Stimulated activated CD8-positive, alpha-beta memory T cell treated with anti-CD3 and anti-CD28 coated beads, Interleukin-15, amount 100 ng/mL, for 4 hours (primary cell): Measurements from ENCODE around the gene THSD7B.
"Not testable (repeated sequence)": the region's sequence is repeated elsewhere in the genome, so short reads cannot be mapped to it uniquely, and the experiment has no call there.

Experiments used
- DNase-seq, 2 donors: peaks; one replicate each; pipeline ENCODE4 v3.0.0-alpha.2; 2020; ENCODE audit warnings: low read depth in 2 of 2

THSD7B gene

DNA sequence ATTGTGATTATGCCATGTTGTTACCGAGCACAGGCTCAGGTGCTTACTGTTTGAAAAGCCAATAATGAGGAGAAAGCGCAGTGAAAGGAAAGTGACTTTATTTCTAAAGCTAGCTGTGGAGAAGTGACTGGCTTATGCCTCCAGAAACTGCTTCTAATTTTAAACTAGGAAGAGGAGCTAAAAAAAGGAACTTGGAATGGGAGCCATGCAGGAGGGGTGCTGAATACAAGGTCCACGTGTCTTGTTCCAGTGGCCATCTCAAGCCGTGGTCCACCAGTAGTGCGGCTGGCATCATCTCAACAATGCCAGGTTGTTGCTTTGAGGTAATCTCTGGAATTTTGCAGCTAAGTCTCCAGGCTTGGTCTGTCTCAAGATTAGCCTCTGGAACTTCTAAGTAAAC is 282.0 kb downstream of the THSD7B start:
- no peak for DNase-seq

DNA sequence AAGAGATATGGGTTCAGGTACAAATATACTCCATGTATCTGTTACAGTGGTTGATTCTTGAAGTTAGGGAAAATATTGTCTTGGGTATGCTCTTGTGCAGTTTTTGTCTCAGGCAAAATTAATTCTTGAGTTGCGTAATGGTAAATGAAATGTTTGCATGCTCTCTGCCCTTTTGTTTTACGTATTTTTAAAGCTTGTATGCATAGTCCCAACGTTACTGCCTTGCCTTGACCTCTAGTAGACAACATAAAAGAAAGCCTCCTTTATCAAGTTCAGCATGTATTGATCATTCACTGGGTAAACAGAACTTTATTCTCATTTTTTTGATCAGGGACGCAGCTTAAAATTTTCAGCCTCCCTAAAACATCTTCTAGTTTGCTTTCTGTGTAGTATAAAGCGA is 283.1 kb downstream of the THSD7B start:
- no peak for DNase-seq

DNA sequence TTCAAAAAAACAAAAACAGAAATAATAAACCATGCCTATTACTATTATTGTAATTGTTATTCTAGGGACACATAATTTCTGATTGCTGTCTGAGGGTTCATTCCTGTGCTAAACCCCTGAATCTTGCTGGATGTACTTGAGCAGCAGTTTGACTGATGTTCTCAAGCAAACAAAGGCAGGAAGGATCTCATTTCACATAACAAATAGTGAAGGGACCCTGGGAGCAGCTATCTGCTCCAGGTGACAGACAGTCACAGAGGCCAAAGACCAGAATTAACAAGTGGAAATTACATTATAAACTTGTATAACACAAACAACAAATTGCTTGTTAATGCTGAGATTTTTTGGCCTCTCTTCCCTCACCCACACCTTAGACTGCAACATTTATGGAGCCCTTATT is 284.2 kb downstream of the THSD7B start:
- DNase-seq, result no peak

DNA sequence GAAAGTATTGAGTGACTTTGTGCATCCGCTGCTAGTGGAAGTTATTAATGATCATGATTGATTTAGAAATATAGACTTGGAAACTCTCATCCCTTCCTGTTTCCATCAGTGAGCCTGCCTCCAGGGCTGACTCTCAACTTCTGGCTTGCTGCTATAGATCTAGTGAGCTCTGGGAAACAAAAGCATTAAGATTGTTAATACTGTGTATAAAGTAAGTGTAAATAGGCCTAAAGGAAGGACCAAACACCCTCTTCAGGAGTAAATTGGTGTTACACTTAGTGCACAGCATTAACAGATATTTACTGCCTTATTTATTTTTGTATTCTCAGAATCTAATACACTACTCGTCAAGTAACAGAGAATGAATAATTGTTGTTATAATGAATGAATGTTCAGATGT is 285.6 kb downstream of the THSD7B start:
- no peak for DNase-seq

DNA sequence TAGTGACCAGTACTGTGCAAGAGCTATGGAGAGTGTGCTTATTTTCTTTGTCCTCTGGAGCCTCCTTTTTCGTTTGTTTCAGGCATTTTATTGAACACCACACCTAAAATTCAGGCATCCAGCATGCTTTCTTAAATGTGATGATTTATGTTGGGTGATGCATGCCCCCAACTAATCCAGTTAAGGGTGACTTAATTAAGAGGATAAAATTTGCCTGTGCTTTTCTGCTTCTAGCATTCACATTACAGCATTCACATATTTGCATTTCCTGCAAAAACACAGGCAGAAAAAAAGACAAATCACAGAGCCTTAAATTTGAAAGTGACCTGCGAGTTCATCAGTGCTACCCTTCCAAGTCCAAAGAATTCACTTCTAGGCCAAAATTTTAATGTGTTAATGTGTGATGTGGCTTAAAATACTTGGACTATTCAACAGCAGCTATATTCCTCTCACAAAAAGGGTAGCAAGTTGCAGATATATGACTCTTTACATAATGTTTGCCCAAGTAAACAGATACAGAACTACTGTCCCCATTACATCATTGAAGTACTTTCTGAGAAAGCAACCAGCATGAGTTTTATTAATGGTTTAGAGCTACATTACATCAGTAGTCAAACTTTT is 286.5 kb downstream of the THSD7B start:
- no peak for DNase-seq

DNA sequence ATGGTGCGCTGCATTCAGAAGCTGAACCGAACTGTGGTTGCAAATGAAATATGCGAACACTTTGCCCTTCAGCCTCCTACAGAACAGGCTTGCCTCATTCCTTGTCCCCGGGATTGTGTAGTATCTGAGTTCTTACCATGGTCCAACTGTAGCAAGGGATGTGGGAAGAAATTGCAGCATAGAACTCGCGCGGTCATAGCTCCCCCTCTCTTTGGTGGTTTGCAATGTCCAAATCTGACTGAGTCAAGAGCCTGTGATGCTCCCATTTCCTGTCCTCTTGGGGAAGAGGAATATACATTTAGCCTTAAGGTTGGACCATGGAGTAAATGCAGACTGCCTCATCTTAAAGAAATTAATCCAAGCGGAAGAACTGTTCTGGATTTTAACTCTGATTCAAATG is 291.4 kb downstream of the THSD7B start:
- DNase-seq, result no peak

DNA sequence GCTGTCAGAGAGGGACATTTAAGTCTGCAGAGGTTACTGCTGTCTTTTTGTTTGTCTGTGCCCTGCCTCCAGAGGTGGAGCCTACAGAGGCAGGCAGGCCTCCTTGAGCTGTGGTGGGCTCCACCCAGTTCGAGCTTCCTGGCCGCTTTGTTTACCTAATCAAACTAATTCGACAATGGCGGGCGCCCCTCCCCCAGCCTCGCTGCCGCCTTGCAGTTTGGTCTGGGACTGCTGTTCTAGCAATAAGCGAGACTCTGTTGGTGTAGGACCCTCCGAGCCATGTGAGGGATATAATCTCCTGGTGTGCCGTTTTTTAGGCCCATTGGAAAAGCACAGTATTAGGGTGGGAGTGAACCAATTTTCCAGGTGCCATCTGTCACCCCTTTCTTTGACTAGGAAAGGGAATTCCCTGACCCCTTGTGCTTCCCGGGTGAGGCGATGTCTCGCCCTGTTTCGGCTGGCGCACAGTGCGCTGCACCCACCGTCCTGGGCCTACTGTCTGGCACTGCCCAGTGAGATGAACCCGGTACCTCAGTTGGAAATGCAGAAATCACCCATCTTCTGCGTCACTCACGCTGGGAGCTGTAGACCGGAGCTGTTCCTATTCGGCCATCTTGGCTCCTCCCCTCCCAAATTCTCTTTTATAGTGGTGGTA is 310.9 kb downstream of the THSD7B start:
- not testable (repeated sequence) for DNase-seq

DNA sequence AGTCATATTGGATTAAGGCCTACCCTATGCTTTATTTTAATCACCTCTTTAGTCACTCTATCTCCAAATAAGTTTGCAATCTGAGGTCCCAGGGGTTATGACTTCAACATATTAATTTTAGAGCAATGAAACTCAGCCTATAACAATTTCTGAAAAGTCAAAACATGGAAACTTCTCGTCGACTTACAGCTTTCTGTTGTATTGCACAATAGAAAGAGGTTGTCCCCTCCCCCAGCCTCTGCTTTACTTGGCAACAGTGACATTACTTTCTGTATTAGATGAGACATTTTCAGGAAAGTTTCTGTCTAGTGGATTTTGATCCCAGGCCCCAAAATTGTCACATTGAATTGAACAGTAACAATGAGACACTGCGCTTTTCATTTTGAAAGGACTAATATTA is 326.4 kb downstream of the THSD7B start:
- no peak for DNase-seq

DNA sequence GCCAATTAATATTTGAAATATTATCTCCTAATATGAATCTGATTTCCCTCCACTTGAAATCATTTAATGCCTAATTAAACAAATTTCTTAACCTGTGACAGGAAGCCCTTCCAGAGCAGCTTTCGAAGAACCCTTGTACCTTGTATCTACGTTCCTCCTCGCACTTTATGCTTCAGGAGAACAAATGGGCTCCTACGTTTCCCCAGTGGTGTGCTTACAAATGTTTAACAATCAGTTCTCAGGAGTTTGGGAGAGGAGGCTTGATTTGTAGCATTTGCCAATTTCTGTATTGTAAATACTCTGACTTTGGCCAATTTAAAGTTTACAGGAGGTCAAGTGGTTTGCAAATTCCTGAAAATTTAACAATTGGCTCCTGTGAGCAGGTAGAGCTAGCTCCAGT is 327.8 kb downstream of the THSD7B start:
- DNase-seq, result no peak

DNA sequence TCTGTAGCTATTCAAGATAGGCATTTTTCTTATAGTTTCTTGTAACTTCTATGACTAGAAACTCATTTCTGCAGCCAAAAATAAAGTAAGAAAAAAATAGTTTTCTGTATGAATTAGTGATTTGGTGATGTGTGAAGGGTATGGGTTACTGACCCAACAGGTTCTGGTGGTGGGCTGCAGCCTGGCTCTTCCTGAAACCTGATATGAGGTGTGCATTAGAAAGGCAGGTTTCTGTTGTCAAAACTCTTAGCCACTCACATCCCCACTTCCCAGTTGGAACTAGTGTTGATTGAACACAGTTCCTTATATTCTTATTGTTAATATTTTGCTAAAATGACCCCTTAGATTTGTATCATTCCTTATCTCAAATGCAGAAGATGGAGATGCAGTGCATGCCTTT is 330.8 kb downstream of the THSD7B start:
- DNase-seq, result no peak

DNA sequence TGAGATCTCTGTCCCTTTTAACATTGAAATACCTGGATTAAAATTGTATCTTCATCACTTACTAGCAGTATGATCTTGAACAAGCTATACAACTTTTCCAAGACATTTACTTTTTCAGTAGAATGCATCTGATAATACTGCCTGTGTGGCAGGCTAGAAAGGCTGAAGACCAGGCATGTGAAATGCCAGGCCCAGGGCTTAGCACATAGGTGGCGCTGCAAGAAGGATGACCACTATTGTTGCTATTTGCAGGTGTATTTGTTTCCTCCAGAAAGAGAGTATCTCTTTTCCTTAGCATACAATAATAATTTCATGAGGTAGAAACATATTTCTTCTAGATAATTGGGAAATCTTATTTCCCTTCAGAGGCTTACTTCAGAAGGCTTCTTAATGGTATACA is 331.3 kb downstream of the THSD7B start:
- DNase-seq, result no peak

DNA sequence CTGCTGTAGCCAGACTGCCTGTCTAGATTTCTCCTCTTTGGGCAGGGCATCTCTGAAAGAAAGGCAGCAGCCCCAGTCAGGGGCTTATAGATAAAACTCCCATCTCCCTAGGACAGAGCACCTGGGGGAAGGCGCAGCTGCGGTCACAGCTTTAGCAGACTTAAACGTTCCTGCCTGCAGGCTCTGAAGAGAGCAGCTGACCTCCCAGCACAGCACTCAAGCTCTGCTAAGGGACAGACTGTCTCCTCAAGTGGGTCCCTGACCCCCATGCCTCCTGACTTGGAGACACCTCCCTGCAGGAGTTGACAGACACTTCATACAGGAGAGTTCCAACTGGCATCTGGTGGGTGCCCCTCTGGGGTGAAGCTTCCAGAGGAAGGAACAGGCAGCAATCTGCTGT is 336.5 kb downstream of the THSD7B start:
- DNase-seq, result not testable (repeated sequence)

DNA sequence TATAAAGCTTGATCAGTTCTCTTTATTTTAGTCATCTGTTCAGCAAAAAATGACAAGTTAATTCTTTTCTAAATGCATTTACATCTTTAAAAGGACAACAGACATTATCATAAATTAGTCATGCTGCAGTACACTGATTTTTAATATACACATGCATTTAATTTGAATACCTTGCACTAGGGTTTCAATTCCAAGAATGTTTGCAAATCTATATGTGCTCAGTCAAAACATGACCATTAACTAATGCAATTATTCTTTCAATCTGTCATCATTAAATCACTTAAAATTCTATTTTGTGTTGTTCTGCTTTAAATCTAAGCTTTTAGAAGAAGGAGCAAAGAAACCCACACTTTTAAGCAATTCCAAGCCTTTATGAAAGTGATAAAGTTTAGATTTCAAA is 342.6 kb downstream of the THSD7B start:
- DNase-seq, result no peak

DNA sequence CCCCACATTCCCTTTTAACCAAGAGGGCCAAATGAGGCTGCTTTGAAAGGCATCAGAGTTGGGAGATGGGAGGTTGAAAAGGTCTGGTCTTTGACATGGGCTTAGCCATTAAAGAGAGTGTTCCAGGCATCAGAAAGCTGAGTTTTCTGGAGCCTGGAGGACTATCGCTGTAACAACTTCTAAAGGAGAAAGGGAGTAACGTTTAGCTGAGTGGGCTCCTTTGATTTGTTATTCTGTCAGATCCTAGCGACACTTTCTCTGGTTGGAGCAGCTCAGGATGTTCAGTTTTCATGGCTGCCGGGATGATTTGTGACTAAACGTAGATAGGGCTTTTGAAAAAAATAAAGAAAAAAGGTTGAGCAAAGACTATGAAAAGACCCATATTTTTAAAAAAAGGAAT is 346.6 kb downstream of the THSD7B start:
- DNase-seq, result no peak

DNA sequence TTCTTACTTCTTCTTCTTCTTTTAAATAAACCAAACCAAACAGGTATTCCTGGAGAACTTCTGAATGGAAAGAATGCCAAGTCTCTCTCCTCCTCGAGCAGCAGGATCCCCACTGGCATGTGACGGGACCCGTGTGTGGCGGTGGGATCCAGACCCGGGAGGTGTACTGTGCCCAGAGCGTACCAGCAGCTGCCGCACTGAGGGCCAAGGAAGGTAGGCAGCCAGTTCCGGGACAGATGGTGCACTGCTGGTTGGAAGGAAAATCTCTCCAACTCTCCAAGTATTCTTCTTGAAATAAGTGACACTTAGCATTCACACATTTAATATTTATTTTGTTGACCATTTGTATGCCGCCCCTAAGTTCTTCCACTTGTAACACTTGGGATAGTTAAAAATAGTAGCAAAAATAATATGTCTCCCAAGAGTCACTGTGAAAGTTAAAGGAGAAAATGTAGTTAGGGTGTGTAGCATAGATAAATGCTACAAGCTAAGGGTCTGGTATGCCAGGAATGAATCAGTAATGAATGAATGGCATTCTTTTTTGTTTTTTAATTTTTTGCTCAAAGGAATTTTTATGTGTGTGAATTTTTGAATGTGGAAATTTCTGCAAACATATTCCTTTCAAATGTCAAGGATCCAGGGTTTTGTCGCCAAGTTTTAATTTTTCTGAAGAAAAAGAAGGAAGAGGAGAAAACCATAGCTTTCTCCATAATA is 349.9 kb downstream of the THSD7B start:
- DNase-seq, result no peak

DNA sequence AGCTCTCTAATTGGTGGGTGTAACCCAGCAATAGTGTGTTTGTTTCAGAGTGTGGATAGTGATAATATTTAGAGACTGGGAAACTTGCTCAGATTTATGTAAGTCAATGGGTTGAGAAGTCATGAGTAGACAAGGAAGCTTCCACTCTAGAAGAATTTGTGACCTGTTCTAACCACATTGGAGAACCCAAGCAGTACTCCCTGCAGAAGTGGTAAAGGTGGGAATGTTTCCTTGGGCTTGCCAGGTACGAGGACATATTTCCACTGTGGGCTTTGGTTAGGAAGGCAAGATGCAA is 350.4 kb downstream of the THSD7B start:
- no peak for DNase-seq

DNA sequence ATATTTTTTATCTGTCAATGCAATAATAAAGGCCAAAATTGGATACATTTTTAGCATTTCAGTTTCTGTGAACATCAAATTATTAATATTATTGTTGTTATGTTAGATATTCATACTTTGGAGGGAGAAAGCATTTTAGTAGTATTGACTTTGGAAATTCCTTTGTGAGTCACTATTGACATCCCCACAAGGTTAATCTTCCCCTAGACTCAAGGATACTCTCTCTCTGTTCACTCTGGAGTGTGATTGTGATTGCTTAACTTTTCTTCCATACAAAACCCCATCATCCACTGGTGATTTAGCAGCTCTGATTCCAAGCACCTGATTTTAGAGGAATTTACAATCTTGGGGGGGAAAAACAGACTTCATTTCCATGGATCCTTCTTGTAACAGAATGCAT is 352.0 kb downstream of the THSD7B start:
- no peak for DNase-seq

DNA sequence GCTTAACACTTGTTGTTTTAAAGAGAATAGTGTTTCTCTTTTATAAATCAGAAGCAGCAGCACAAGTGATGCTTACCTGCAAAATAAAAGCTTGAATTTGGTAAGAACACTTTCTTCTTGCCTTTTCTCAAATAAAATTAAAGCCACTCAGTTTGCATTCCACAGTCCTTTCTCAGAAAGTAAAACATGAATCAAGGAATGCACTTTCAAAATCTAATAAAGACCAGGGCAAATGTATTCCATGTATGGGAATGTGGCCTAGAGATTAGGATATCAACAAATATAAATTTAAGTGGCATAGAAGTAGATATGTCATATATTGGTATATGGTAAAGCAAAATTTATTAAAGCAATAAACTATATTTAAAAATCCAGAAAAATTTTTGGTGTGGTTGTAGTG is 352.8 kb downstream of the THSD7B start:
- DNase-seq, result no peak

DNA sequence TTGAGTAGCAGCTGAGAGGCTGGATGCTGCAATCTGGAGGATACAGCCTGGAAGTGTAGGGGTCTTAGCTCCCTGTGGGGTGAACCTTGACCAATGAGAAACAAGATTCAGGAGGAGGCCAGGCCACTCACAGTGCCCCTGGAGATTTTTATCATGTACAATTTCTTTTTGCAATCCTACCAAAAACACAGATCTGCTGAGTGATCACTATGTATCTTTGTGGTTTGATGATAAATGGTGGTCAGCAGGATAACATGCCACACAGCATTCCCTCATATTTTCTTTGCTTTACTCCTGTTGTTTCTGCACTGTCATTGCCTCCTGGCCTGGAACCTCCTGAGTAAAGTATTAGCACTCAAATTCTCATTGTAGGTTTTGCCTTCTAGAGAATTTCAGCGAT is 357.9 kb downstream of the THSD7B start:
- no peak for DNase-seq

DNA sequence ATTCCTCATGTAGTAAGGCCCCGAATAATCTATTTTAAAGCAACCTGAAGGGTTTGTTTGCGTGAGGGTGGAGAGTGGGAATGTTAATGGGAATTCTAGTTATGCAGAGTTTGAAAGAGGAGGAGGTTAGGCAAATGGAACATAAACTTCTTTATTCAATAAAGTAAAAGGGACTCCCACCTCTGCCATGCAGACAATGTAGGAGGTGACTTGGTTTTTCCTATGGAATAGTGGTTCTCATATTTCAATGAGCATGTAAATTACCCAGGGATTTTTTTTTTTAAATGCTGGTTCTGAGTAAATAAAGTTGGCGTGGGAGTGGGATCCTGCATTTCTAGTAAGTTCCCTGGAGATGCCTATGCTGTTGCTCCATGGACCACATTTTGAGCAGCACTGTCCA is 367.9 kb downstream of the THSD7B start:
- DNase-seq, result no peak

DNA sequence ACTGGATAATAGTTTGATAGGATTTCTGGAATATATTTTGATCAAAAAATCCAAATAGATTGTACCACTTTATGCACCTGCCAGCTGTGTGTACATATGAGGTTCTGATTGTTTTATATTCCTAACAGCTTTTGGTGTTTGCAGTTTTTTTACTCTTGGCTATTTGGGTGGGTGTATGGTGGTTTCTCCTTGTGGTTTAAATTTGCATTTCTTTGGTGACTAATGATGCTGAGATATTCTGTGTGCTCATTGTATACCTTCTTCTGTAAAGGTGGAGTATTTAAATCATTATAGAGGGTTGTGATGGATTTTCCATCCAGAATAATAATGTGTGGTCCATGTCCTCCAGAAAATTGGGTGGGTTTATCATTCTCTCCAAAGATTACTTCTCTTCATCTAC is 372.9 kb downstream of the THSD7B start:
- DNase-seq, result no peak

DNA sequence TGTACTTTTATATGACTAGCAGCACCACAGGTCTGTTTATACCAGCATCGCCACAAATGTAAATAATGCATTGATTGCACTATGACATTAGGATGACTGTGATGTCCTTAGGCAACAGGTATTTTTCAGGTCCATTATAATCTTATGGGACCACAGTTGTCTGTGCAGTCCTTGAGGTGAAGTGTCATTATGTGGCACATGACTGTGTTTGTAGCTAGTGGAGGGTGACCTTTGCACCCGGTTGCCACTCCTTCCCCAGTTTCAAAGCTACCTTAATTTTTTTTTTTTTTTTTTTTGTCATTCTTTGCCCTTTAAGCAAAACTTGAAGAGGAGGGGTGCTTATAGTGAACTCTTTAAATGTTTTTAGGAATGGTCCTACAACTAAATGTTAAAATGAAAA is 386.4 kb downstream of the THSD7B start:
- no peak for DNase-seq

DNA sequence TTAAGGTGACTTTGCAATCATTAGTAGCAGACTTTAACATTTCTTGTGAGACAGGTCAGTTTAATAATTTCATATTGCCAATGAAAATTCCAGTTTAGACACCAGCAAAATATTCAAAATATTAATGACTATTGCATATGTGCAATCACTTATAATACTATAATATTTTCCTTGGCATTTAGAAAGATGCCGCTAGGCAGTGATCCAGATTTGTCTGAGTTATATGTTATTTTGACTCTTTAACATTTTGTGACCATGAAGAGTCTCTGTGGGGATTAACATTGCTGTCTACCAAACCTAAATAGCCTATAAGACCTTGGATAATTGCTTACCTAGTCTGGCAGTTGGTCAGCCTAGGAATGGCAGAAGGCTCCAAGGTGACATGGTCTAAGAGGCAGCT is 389.6 kb downstream of the THSD7B start:
- no peak for DNase-seq
